Activated gamma-delta T cell treated with anti-CD3 and anti-CD28 coated beads, Interleukin-2, amount 50 U/mL, for 16 hours (primary cell): ENCODE measurements around the gene ABCC12.

ENCODE experiments used
- DNase-seq: peaks from one replicate; pipeline ENCODE4 v3.0.0-alpha.2; 2020; ENCODE audit warnings: low read depth

ABCC12 gene

DNA sequence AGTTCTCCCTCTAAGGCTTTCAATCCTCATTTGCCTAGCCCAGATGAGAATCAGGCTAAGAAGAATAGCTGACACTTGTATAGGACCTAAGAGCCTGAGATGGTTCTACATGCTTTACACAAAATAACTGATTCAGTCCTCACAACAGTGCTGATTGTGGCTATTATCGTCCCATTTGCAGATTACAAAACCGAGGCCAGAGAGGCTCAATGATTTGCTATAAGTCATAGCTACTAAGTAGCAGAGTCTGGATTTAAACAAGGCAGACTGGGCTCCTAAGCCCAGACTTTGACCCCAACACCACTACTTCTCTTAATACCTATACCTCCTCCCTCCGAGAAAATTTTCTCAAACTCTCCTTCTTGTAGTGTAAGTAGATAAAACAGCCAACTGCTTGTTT is 23.1 kb downstream of the ABCC12 start:
- no peak for DNase-seq

DNA sequence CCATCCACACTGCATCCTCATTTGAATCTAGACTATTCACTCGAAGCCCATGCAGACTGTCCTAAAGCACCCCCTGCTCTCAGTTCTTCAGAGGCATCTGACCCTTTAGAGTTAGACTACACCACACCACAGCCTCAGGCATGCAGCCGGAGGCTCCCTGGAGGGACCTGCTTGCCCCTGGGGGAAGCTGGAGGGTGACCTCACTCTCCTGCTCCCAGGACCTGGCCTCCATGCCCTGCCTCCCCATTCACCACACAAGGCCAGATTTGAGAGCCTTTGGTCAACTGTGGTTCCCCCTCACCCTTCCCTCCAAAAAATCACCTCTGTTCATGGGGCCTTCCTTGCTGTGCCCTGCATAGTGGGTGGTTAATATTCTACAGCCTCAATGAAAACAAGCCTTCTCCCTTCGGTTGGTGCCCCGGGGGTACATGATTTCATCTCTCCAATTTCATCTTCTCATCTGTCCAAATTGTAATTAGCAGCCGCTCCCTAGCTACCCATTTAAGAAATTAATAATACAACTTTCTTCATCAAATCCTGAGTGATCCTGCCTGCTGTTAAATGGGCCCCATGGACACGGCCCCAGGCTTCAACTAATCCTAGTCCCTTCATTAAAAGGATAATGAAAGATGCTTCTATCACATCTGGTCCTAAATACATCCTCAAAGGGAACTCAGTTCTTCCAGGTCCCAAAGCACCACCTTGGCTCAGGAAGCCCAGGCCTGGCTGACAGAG is 24.4 kb downstream of the ABCC12 start:
- DNase-seq: no peak

DNA sequence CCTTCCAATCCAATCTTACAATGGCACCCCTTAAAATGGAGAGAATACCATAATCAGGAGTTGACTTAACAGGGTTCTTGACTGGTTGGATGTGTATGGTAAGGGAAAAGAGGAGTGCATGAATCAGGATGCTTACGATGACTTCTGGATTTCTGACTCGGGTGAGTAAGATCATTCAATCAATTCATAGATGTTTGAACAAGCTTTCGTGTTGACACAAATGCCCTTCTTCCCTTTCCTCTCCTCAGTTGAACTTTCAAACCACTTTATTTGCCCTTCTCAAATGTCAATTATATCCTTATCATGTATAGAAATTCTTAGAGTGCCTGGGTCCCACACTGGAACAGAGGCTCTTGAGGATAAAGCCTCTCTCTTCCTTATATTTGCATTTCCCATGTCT is 25.9 kb downstream of the ABCC12 start:
- no peak for DNase-seq

DNA sequence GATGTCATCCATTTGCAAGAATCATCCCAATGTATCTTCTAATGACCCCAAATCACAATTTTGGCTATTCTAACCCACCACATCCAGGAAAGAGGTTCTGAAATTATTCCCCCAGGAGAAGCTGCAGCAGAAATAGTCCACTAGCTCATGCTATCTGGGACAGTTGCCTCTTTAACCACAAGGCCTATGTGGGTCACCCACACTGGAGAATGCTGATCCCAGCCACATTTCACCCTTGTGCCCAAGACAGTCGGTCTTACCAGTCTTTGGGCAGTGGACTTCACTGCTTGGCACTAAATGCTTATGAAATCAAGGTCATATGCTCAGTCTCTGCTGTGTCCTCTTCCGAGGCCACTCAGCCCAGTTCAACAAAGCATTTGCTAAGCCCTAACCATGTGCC is 27.0 kb downstream of the ABCC12 start:
- no peak for DNase-seq

DNA sequence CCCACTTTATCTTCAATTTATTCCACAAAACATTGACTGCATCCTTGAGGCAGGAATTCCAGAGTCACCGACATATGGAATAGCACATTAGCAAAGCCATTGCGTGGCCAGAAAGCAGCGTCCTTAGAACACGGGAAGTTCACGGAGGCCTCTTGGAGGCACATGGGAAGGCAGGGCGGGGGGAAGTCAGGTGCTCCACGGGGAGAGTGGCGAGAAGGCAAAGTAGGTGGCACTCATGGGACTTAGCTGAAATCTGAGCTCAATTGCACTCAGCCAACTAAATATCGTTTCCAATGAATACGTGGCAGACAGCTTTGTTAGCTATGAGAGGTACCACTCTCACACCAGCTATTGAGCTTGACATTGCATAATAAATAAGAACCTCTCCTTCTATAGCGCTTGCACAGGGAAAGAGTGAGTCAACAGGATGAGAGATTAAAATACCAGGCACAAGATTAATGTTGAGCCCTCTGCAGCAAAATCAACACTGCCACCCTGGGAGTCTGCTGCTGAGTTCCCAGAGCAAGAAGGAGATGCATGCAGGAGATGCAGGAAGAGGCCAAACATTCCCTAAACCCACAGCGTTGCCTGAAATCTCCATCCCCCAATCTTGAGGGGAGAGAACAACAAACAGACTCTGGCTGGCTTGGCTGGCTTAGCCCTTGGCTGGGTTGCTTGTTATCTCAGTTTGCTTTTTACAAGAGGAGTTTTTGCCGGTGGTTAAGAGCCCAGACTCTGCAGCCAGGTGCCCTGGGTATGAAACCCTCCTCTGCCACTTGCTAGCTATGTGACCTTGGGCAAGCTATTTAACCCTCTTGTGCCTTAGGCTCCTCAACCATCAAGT is 28.8 kb downstream of the ABCC12 start:
- DNase-seq: no peak

DNA sequence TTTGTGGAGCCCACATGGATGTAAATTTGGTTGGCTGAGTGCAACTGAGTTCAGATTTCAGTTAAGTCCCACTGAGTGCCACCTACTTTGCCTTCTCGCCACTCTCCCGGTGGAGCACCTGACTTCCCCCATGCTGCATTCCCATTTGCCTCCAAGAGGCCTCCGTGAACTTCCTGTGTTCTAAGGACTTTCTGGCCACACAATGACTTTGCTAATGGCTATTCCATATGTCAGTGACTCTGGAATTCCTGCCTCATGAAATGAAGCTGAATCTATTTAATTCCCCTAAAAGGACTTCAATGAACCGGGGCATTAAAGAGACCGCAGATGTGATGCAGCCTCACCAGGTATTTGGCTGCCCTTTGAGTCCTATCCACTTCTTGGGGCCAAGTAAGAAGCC is 29.9 kb downstream of the ABCC12 start:
- no peak for DNase-seq

DNA sequence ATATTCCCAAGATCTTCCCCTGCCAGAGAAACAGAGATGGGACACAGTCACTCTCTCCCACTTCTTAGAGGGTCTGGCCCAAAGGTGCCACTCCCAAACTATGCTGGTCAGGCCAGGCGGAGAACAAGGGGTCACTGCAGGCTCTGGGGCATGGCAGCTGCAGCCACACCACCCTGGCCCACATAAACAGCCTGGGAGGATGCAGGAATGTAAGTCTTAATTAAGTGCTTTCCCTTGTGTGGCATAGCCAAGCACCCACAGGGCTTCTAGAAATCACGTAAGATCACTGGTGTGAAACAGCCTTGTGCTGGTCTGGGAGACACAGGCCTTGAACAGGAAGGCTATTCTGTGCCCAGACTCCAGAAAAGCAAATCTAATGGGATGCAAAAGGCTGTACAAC is 31.5 kb downstream of the ABCC12 start:
- DNase-seq: no peak

DNA sequence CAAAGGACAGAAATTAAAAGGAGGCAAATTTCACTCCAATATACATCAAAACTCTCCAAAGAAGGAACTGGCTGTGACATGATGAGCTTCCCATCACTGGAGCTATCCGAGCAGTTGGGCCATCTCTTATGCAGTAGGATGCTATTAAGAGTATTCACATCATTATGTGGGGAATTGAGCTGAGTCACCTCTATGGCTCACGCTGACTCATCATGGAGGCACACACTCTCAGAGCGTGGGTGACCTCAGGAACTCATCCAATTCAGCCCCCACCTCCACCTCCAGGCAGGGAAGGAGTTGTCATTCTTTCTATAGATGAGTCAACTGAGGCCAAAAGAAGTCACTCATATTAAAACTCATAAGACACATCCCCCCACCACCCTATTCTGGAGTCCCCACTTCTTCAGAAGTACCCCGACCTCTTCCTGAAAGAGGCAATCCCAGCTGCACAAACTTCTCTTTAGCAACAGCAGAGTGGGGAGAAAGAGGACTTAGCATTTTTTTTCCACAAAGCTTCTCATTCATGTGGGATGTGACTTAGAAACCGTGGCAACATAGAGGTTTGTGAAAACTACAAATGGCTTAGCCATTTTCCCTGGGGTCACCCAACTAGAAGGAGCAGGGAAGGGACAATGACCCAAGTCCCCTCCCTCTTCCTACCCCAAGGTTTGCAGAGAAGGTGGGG is 32.5 kb downstream of the ABCC12 start:
- no peak for DNase-seq

DNA sequence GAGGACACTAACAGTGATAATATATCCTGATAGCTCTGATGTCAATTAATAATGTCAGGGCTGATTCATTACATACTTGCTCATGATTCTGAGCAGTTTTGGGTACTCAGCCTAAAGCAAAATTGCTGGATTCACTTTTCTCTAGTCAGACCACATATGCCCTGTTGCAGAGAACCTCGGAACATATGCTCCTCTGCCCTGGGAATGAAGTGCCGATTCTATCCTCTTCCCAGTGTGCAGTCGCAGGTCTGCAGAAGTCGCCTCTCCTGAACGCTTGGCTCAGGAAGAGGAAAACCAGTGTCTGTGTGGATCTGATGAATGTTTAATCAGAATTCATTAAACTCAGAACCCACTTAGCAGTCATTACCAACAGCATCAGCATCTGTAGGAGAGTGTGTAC is 34.5 kb downstream of the ABCC12 start:
- no peak for DNase-seq

DNA sequence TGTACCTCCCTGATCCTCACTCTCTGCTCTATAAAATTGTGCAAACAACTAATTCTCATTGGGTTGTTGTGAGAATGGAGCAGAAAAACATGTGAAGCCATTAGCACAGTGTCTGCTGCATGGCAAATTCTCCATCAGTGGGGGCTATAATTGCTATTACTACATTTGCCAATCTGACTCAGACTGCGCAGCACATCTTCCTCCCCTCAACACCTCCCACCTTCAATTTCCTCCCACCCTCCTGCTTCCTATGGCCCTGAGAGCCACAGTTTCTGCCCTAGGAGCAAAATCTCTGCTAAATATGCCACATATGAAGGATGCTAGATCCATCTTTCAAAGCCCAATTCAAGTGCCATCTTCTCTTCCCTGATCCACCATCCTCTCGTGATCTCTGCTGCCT is 37.0 kb downstream of the ABCC12 start:
- no peak for DNase-seq

DNA sequence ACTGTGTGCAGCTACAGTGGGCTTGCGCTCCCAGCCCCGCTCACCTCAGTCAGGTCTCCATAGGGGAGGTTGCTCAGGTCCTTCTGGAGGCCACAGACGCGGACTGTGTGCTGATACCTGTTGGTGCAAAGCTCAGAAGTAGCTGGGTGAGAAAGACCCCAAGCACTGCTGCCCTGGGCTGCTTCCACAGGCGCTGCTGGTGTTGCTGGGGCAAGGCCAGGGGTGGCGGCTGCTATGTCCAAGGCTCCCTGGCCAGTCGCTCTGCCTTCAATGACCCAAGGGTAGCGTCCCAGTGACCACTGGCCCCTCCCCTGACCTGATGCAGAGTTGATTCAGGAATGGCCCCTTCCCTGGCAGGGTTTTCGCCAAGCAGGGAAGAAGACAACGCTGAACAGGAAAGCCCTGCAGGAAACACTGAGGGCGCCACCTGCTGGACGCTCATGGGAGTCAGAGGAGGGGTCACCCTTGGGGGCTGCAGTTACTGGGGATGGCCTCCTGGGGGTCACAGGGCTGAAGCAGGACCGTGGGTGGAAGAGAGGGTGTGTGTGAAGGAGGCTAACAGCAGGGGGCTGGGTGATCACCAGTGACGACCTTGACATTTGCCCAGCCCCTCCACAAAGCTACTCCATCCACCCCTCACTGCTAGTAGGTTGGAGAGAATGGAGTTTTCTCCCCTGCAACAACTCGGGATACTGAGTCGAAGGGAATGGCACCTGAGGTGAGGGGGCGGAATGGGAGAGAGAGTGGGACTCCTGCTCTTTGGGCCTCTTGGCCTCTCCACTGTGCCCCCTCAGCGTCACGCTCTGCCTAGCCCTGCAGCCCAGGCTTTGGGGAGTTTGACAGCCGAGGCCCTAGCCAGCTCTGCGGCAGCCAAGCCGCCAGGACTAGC is 38.3 kb downstream of the ABCC12 start:
- DNase-seq: peak; percentile 28

DNA sequence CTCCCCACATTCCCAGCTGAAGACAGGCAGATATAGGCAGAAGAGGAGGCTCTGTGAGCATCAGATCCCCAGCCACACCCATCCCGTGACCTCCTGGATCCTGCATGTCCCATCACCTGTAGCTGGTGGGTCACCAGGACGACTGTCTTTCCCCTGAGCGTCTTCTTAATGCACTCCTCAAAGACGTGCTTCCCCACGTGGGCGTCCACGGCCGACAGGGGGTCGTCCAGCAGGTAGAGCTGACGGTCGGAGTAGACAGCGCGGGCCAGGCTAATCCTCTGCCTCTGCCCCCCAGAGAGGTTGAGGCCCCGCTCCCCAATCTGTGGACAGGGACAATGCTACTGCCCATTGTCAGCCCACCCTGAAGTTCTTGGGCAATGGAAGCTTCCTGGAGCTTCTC is 40.5 kb downstream of the ABCC12 start:
- DNase-seq: no peak

DNA sequence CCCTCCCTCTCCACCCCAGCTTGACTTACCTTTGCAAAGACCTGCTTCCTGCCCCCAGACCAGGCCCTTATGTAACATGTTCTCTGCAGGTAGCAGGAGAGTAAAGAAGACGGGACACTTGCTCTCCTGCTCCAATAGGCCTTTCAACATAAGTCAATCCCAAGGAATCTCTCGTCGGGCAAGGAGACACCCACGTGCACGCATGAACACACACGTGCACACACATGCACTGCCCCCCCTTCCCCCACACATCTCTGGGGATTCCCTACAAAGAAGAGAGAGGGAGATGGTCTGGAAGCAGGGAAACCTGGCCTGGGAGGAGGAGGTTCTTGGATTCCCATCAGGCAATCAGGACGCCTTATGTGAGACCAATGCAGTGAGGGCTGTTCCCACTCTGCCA is 41.4 kb downstream of the ABCC12 start:
- no peak for DNase-seq

DNA sequence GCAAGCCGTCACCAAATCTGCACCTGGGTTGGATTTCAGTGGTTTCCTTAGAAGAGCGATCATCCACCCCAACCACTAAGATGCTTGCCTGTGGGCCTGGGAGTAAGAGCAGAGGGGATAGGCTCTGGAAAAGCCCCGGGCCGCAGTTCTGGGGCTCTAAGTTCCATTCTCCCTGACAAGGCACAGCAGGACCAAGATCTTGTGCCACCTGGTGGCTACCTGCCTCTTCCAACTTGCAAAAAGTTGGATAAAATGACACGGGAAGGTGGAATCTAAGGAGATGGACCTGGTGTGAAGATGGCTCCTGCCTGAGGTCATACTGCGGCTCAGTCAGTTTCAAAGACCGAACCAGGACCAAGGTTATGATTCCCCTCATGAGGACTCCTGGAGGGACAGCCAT is 42.3 kb downstream of the ABCC12 start:
- DNase-seq: no peak

DNA sequence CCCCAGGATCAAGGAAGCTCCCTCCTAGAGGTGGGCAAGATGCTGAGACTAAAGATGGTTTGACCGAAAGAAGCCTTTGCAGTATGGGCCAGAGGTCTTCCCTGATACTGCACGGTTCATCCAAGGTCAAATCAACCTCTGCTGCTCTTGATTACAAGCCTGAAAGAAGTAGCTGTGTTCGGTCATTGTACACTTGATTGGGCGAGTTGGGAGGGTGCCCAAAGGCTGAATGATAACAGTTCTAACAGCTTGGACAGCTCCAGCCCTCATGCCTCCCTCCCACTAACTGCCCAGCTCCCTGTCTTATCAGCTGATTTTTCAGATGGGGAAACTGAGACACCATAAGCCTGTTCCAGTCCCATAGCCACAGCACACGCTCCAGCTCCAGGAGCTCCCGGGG is 42.8 kb downstream of the ABCC12 start:
- no peak for DNase-seq

DNA sequence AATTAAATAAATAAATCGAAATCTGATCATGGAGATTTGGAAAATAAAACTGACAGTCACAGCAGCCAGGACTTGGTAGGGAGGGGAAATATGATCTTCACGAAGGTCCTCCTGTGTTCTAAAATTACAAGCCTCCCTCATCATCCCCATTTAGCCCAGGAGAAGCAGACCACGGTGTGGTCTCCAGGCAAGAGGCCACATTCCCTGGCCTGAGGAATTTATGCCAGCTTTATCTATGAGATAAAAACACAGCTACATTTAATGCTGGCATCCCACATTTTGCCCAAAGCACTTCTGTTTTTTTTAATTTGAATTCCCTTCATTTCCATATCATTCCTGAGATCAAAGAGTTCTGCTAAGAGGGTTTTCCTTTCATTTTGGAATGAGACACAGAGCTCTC is 43.2 kb downstream of the ABCC12 start:
- no peak for DNase-seq

DNA sequence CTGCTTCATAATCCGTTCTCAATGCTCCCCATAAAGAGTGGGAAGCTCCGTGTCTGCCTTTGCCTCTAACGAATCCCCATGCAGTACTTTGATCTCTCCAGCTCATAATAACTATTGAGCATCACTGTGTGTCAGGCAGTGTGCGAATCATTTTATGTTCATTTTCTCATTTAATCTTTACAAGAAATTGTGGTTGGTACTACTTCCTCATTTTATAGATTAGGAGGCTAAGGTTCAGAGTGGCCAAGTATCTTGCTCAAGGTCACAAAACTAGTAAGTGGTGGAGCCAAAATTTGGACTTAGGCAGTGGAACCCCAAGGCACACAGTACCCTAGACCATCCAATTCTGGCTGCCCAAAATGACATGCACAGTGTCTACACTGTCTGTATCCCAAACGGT is 44.8 kb downstream of the ABCC12 start:
- no peak for DNase-seq

DNA sequence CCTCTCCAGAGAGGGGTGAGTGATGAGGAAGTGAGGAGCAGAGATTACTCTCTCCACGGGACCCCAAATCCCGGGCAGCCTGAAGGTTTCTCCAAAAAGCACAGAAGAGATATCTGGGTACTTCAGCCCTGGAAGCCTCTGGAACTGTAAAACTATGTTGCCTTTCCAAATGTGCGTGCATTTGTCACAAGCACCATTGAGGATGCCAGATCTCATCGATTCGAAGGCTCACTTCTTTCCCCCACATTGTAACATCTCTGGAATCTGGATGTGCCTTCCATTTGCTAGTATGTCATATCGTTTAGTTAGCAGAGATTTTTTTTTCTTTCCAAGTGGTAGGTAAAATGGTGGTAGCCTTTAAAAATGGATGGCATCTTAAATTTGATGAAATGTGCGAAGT is 45.8 kb downstream of the ABCC12 start:
- DNase-seq: no peak

DNA sequence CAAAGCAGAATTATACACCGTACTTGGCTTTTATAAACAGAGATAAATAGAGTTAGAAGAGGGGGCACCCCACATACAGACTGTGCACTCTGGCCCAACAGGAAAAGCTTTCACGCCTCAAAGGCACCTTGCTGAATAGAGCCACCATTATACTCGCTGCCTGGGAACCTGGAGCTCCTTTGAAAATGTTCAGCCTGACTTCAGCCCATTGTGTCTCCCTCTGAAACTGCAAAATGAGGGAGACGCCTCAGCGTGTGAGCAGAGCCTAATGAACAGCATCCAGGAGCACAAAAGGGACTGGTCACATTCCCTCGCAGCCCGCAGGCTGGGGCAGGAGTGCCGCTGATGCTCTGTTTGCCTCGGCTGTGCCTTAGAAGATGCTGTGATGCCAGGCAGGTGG is 46.3 kb downstream of the ABCC12 start:
- DNase-seq: no peak

DNA sequence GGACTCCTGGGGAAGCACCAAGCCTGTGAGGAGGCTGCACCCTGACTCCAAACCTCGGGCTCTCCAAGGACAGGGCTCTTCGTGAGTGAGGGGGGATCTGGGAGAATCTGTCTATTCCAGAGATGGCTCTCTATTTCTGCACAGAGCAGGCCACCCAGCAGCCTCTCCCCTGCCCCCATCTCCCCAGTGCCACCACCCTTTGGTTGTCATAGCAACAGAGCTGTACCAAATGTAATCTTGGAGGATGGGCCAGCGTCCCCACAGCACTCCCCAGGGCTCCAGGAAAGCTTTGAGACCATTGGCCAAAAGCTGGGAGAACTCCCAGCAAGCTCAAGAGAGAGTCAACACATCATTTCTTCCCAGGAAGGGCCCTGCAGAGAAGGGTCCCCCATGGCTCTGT is 49.3 kb downstream of the ABCC12 start:
- DNase-seq: no peak
